ENCODE data around the gene DHX8. TPM values are rescaled to one million over a fixed set of nuclear protein-coding genes. Genes with fewer than 3 reads are reported as not detected.
"Not testable (repeated sequence)": the region's sequence is repeated elsewhere in the genome, so short reads cannot be mapped to it uniquely, and the experiment has no call there.

Gene DHX8
- total and polyA plus RNA-seq, 2 of the 4 experiments (the other 2 are of a cell fraction): 21.8 to 50.0 TPM

- Histone ChIP-seq H2BK15ac (ENCODE audit: low read depth, low read length) (no peak overlapping the region), H3K18ac (ENCODE audit: low read depth, low read length) (no peak overlapping the region), H2AK9ac (replicated peaks; ENCODE audit: low read depth, low read length, poor library complexity) (no peak overlapping the region), H3K9ac (ENCODE audit: low read depth, low read length) (no peak overlapping the region), H2AK5ac (ENCODE audit: low read depth, low read length) (no peak overlapping the region), H3K4ac (ENCODE audit: low read depth, low read length) (no peak overlapping the region), H3K4me2 (ENCODE audit: low read depth, low read length) (no peak overlapping the region), H3K23ac (ENCODE audit: low read depth, low read length) (no peak overlapping the region), H2AFZ (replicated peaks; ENCODE audit: low read length, poor library complexity) (no peak overlapping the region), H3K9me3 (ENCODE audit: control insufficient read depth, insufficient read depth, low read length) (no peaks in the 10 kb centered on the region), H3K4me1 (ENCODE audit: control insufficient read depth, insufficient read depth, low read length) (no peaks in the 10 kb centered on the region), H3K27ac (ENCODE audit: insufficient read depth, low read length) (no peak overlapping the region), H4K8ac (ENCODE audit: low read depth in 2 of 2, low read length in 2 of 2) (no peak overlapping the region), H3K27me3 (ENCODE audit: control insufficient read depth, insufficient read depth, low read length) (no peaks in the 10 kb centered on the region), H3K79me1 (ENCODE audit: low read depth in 1 of 2, low read length in 2 of 2) (no peaks in the 10 kb centered on the region), H3K4me3 (ENCODE audit: insufficient read depth, low read depth, low read length) (no peak overlapping the region), H3K36me3 (ENCODE audit: control insufficient read depth, insufficient read depth, low read length) (no peaks in the 10 kb centered on the region), H2BK5ac (ENCODE audit: low read depth, low read length, poor library complexity, severe bottlenecking) (no peak overlapping the region), H4K91ac (ENCODE audit: insufficient read depth, low read depth, low read length) (no peak overlapping the region), H2BK20ac (ENCODE audit: low read depth, low read length) (no peak overlapping the region), H4K20me1 (ENCODE audit: insufficient read depth, low read length) (no peaks in the 10 kb centered on the region), H3K56ac (ENCODE audit: extremely low read depth, insufficient read depth, low read length) (no peak overlapping the region), H3K14ac (replicated peaks; ENCODE audit: low read depth, low read length) (no peak overlapping the region), H3K9me1 (ENCODE audit: insufficient read depth, low read length) (no peaks in the 10 kb centered on the region), H4K5ac (ENCODE audit: low read depth, low read length) (no peak overlapping the region), H2BK120ac (ENCODE audit: low read depth, low read length) (no peak overlapping the region)
- dilution Hi-C loops (cut with HindIII; ENCODE audit: low sequenced_read_pairs, unreplicated experiment): no loop called here
- ATAC-seq (ENCODE audit: low read depth): no peak
- DNase-seq: no peak
- CTCF ChIA-PET: no interaction called here
- intact Hi-C loops (cut with micrococcal nuclease): loop anchor here (5.0 kb wide), 1 partner anchor 48 kb away; no protein-coding TSS in a partner anchor
- no peak for TF ChIP-seq CTCF (conservative IDR thresholded peaks at IDR 0.05; ENCODE audit: low read depth, low read length)
- no peak for TF ChIP-seq CHD1 (IDR thresholded peaks at IDR 0.05; ENCODE audit: low read depth, low read length)
- no peak for TF ChIP-seq MAZ (IDR thresholded peaks at IDR 0.05; ENCODE audit: borderline replicate concordance, low read depth, low read length)
- TF ChIP-seq POLR2A (IDR thresholded peaks at IDR 0.05; ENCODE audit: low read depth, low read length): no peak
- POLR2A ChIA-PET (ENCODE audit: unreplicated experiment): no interaction called here
- WGBS, 2 experiments (ENCODE audit: extremely low coverage in 2 of 2, insufficient read length in 1 of 2): 85% methylated on average over 6 of the region's 11 CpGs; no CpG with 5 or more reads in 1 of the 2 experiments
- no TSS peak for BruUV-seq (replicated peaks)
- in situ Hi-C loops (cut with MboI; ENCODE audit: low sequenced_read_pairs): loop anchor here (25.0 kb wide), 1 partner anchor 288 kb away; no protein-coding TSS in a partner anchor
Observed at GRCh38 chr17:43475494-43476089, 8.2 kb upstream of the DHX8 start.

DNA sequence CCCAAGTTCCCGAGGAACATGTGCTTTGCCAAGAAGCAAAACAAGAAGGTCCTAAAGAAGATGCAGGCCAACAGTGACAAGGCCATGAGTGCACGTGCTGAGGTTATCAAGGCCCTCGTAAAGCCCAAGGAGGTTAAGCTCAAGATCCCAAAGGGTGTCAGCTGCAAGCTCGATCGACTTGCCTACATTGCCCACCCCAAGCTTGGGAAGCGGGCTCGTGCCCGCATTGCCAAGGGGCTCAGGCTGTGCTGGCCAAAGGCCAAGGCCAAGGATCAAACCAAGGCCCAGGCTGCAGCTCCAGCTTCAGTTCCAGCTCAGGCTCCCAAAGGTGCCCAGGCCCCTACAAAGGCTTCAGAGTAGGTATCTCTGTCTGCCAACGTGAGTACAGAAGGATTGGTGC, 7.5 kb upstream of the DHX8 start:
- H3K9me3 ChIP-seq (ENCODE audit: control insufficient read depth, insufficient read depth, low read length); H3K9ac ChIP-seq (ENCODE audit: low read depth, low read length); H4K20me1 ChIP-seq (ENCODE audit: insufficient read depth, low read length); H3K4ac ChIP-seq (ENCODE audit: low read depth, low read length); H3K4me2 ChIP-seq (ENCODE audit: low read depth, low read length); H3K4me1 ChIP-seq (ENCODE audit: control insufficient read depth, insufficient read depth, low read length); BruUV-seq (replicated peaks); DNase-seq; H3K23ac ChIP-seq (ENCODE audit: low read depth, low read length); H4K5ac ChIP-seq (ENCODE audit: low read depth, low read length); H3K36me3 ChIP-seq (ENCODE audit: control insufficient read depth, insufficient read depth, low read length); H2AK9ac ChIP-seq (replicated peaks; ENCODE audit: low read depth, low read length, poor library complexity); H4K91ac ChIP-seq (ENCODE audit: insufficient read depth, low read depth, low read length); CTCF ChIA-PET; H3K18ac ChIP-seq (ENCODE audit: low read depth, low read length); H3K14ac ChIP-seq (replicated peaks; ENCODE audit: low read depth, low read length); H2AK5ac ChIP-seq (ENCODE audit: low read depth, low read length); H3K79me1 ChIP-seq (ENCODE audit: low read depth in 1 of 2, low read length in 2 of 2); H2AFZ ChIP-seq (replicated peaks; ENCODE audit: low read length, poor library complexity); H3K27me3 ChIP-seq (ENCODE audit: control insufficient read depth, insufficient read depth, low read length); H3K56ac ChIP-seq (ENCODE audit: extremely low read depth, insufficient read depth, low read length); H2BK5ac ChIP-seq (ENCODE audit: low read depth, low read length, poor library complexity, severe bottlenecking); H2BK120ac ChIP-seq (ENCODE audit: low read depth, low read length); dilution Hi-C loops (cut with HindIII; ENCODE audit: low sequenced_read_pairs, unreplicated experiment); ATAC-seq (ENCODE audit: low read depth); POLR2A ChIA-PET (ENCODE audit: unreplicated experiment); H4K8ac ChIP-seq (ENCODE audit: low read depth in 2 of 2, low read length in 2 of 2); H3K9me1 ChIP-seq (ENCODE audit: insufficient read depth, low read length); H3K27ac ChIP-seq (ENCODE audit: insufficient read depth, low read length); H2BK15ac ChIP-seq (ENCODE audit: low read depth, low read length); H2BK20ac ChIP-seq (ENCODE audit: low read depth, low read length); H3K4me3 ChIP-seq (ENCODE audit: insufficient read depth, low read depth, low read length): not testable (repeated sequence)
- in situ Hi-C loops (cut with MboI; ENCODE audit: low sequenced_read_pairs) (loop anchor here (25.0 kb wide), 1 partner anchor 289 kb away; no protein-coding TSS in a partner anchor), intact Hi-C loops (cut with micrococcal nuclease) (loop anchor here (5.0 kb wide), 1 partner anchor 49 kb away; no protein-coding TSS in a partner anchor)
- WGBS, 2 experiments (ENCODE audit: extremely low coverage in 2 of 2, insufficient read length in 1 of 2): 89% methylated on average over 5 of the region's 9 CpGs; no CpG with 5 or more reads in 1 of the 2 experiments
